Lower leg skin (tissue), 3 donors: ENCODE measurements around the gene ANO10.

Experiments used
- CTCF ChIP-seq, 3 donors: fragments of 450-650 bp; IDR thresholded peaks; one replicate each; pipeline ENCODE4 v1.5.1; 2016; ENCODE audit warnings: antibody characterized with exemption in 3 of 3, mild to moderate bottlenecking in 3 of 3, moderate library complexity in 2 of 3
- POLR2A ChIP-seq, 2 donors: fragments of 450-650 bp; IDR thresholded peaks; one replicate each; pipeline ENCODE4 v1.6.1; 2016 to 2017; ENCODE audit warnings: antibody characterized with exemption in 2 of 2, mild to moderate bottlenecking in 1 of 2, moderate library complexity in 1 of 2

GRCh38 chr3:43364494-43364893 lies 257.3 kb downstream of the ANO10 start:
- TF ChIP-seq POLR2A (IDR thresholded peaks at IDR 0.05) = no peak
- TF ChIP-seq CTCF (IDR thresholded peaks at IDR 0.05) = no peak
